GM19328 (cell line): ENCODE results near the gene MOB3B.
"Not testable (repeated sequence)": the region's sequence is repeated elsewhere in the genome, so short reads cannot be mapped to it uniquely, and the experiment has no call there.

Experiments
- ATAC-seq: cut with Tn5 transposase; IDR thresholded peaks from one replicate; pipeline ENCODE4 v1.9.1; 2021; ENCODE audit warnings: mild to moderate bottlenecking, moderate library complexity; ENCODE audit not compliant: unreplicated experiment

MOB3B gene

GRCh38 chr9:27426511-27427271, 102.9 kb downstream of the MOB3B start:
- ATAC-seq: no peak

GRCh38 chr9:27425827-27426510, 103.6 kb downstream of the MOB3B start:
- ATAC-seq: no peak

- no peak for ATAC-seq
These were observed 105.5 kb downstream of the MOB3B start for GRCh38 chr9:27423915-27424710.

- no peak for ATAC-seq
These were observed 107.3 kb downstream of the MOB3B start for GRCh38 chr9:27422279-27422834.

- no peak for ATAC-seq
These were observed 108.0 kb downstream of the MOB3B start for GRCh38 chr9:27421577-27421976.

GRCh38 chr9:27419558-27419957, 110.1 kb downstream of the MOB3B start:
- not testable (repeated sequence) for ATAC-seq

GRCh38 chr9:27414220-27414761, 115.3 kb downstream of the MOB3B start:
- ATAC-seq: no peak

- no peak for ATAC-seq
These were observed 115.9 kb downstream of the MOB3B start for GRCh38 chr9:27413511-27414219.

GRCh38 chr9:27412963-27413362, 116.7 kb downstream of the MOB3B start:
- no peak for ATAC-seq

GRCh38 chr9:27412081-27412480, 117.5 kb downstream of the MOB3B start:
- ATAC-seq: no peak

GRCh38 chr9:27408482-27408881, 121.1 kb downstream of the MOB3B start:
- ATAC-seq: no peak

GRCh38 chr9:27408001-27408400, 121.6 kb downstream of the MOB3B start:
- no peak for ATAC-seq

GRCh38 chr9:27407491-27407890, 122.1 kb downstream of the MOB3B start:
- no peak for ATAC-seq

GRCh38 chr9:27404661-27405060, 125.0 kb downstream of the MOB3B start:
- no peak for ATAC-seq

GRCh38 chr9:27402626-27403025, 127.0 kb downstream of the MOB3B start:
- no peak for ATAC-seq

- no peak for ATAC-seq
These were observed 129.2 kb downstream of the MOB3B start for GRCh38 chr9:27400334-27400880.

- no peak for ATAC-seq
These were observed 130.5 kb downstream of the MOB3B start for GRCh38 chr9:27398982-27399653.

GRCh38 chr9:27396495-27396894, 133.1 kb downstream of the MOB3B start:
- ATAC-seq: no peak

GRCh38 chr9:27395484-27395921, 134.1 kb downstream of the MOB3B start:
- no peak for ATAC-seq

GRCh38 chr9:27394826-27395201, 134.8 kb downstream of the MOB3B start:
- no peak for ATAC-seq
